MM.1S (cell line): ENCODE data around the gene RREB1.

ENCODE experiments used
- DNase-seq: peaks from one replicate; pipeline ENCODE4 v3.0.0-alpha.2; 2015
- H2AFZ ChIP-seq: fragments of 300-600 bp; sonication (generic); 2 replicates; pipeline ENCODE4 v1.6.0; 2016; ENCODE audit warnings: antibody characterized with exemption, low read length
- H3F3A ChIP-seq: fragments of 300-600 bp; sonication (generic); 2 replicates; pipeline ENCODE4 v1.6.1; 2016; ENCODE audit warnings: mild to moderate bottlenecking, antibody characterized with exemption, low read length, moderate library complexity, mixed read lengths; ENCODE audit not compliant: insufficient read depth
- H3K27ac ChIP-seq: fragments of 300-600 bp; sonication (generic); 2 replicates; pipeline ENCODE4 v1.5.1; 2016; ENCODE audit warnings: mild to moderate bottlenecking, low read length
- H3K27me3 ChIP-seq: fragments of 300-600 bp; sonication (generic); replicated peaks from 2 replicates; pipeline ENCODE4 v1.6.0; 2016; ENCODE audit warnings: low read length; ENCODE audit not compliant: insufficient read depth
- H3K36me3 ChIP-seq: fragments of 300-600 bp; sonication (generic); replicated peaks from 2 replicates; pipeline ENCODE4 v1.6.1; 2016; ENCODE audit warnings: mild to moderate bottlenecking, low read length, mixed read lengths; ENCODE audit not compliant: insufficient read depth
- H3K4me1 ChIP-seq: fragments of 300-600 bp; sonication (generic); 2 replicates; pipeline ENCODE4 v1.6.1; 2016; ENCODE audit warnings: low read length, mixed read lengths
- H3K4me2 ChIP-seq: fragments of 300-600 bp; sonication (generic); 2 replicates; pipeline ENCODE4 v1.6.0; 2016; ENCODE audit warnings: low read depth, low read length
- H3K4me3 ChIP-seq: fragments of 300-600 bp; sonication (generic); 2 replicates; pipeline ENCODE4 v1.5.1; 2016; ENCODE audit warnings: low read length, mixed read lengths
- H3K79me2 ChIP-seq: fragments of 300-600 bp; sonication (generic); 2 replicates; pipeline ENCODE4 v1.6.1; 2016; ENCODE audit warnings: mixed run types, low read length, mixed read lengths
- H3K9ac ChIP-seq: fragments of 300-600 bp; sonication (generic); 2 replicates; pipeline ENCODE4 v1.6.1; 2016; ENCODE audit warnings: low read length, mixed read lengths
- H3K9me2 ChIP-seq: fragments of 300-600 bp; sonication (generic); replicated peaks from 2 replicates; pipeline ENCODE4 v1.6.1; 2016; ENCODE audit warnings: mild to moderate bottlenecking, low read length, mixed read lengths; ENCODE audit not compliant: insufficient read depth
- H3K9me3 ChIP-seq: fragments of 300-600 bp; sonication (generic); replicated peaks from 2 replicates; pipeline ENCODE4 v1.6.1; 2016; ENCODE audit warnings: mild to moderate bottlenecking, low read length, mixed read lengths; ENCODE audit not compliant: insufficient read depth
- H4K20me1 ChIP-seq: fragments of 300-600 bp; sonication (generic); 2 replicates; pipeline ENCODE4 v1.6.1; 2016; ENCODE audit warnings: mild to moderate bottlenecking, low read length, moderate library complexity, mixed read lengths; ENCODE audit not compliant: insufficient read depth
- CTCF ChIP-seq: fragments of 300-600 bp; sonication (generic); IDR thresholded peaks from 2 replicates; pipeline ENCODE4 v1.5.1; 2016; ENCODE audit warnings: antibody characterized with exemption, low read length, mixed read lengths
- EZH2 ChIP-seq: fragments of 300-600 bp; sonication (generic); optimal IDR thresholded peaks from 2 replicates; pipeline ENCODE3; 2017; ENCODE audit warnings: low read depth, mild to moderate bottlenecking, antibody characterized with exemption, low read length, mixed read lengths
- EZH2phosphoT487 ChIP-seq: fragments of 300-600 bp; sonication (generic); IDR thresholded peaks from 2 replicates; pipeline ENCODE4 v1.6.1; 2018; ENCODE audit warnings: antibody characterized with exemption, low read length

Gene RREB1

GRCh38 chr6:7258231-7258763, 150.5 kb downstream of the RREB1 start:
- Histone ChIP-seq H2AFZ (no peak overlapping the region), H4K20me1 (no peaks in the 10 kb centered on the region), H3K79me2 (no peaks in the 10 kb centered on the region), H3K9me2 (no peaks in the 10 kb centered on the region), H3K4me1 (no peaks in the 10 kb centered on the region), H3K27me3 (peaks cover 11% of the 10 kb centered on the region), H3K27ac (no peak overlapping the region), H3F3A (no peaks in the 10 kb centered on the region), H3K36me3 (no peaks in the 10 kb centered on the region), H3K4me3 (no peak overlapping the region), H3K4me2 (no peak overlapping the region), H3K9ac (no peak overlapping the region), H3K9me3 (no peaks in the 10 kb centered on the region)
- DNase-seq, result no peak
- TF ChIP-seq EZH2phosphoT487, result no peak
- TF ChIP-seq EZH2, result no peak
- TF ChIP-seq CTCF, result no peak

- Histone ChIP-seq H3K9ac (no peak overlapping the region), H3K9me3 (no peaks in the 10 kb centered on the region), H3K27ac (no peak overlapping the region), H4K20me1 (no peaks in the 10 kb centered on the region), H3K27me3 (peaks cover 11% of the 10 kb centered on the region), H3K4me1 (no peaks in the 10 kb centered on the region), H3K4me3 (peak overlapping the region; percentile 55), H3K79me2 (no peaks in the 10 kb centered on the region), H2AFZ (peak overlapping the region; percentile 80), H3K4me2 (peak overlapping the region; percentile 82), H3F3A (no peaks in the 10 kb centered on the region), H3K9me2 (no peaks in the 10 kb centered on the region), H3K36me3 (no peaks in the 10 kb centered on the region)
- no peak for DNase-seq
- no peak for TF ChIP-seq CTCF
- TF ChIP-seq EZH2, result no peak
- no peak for TF ChIP-seq EZH2phosphoT487
Measured at GRCh38 chr6:7260291-7261031, 152.7 kb downstream of the RREB1 start.

- Histone ChIP-seq H3K79me2 (no peaks in the 10 kb centered on the region), H3K27me3 (peaks cover 11% of the 10 kb centered on the region), H3K9me3 (no peaks in the 10 kb centered on the region), H3K36me3 (no peaks in the 10 kb centered on the region), H3K4me3 (peak overlapping the region; percentile 55), H3K9me2 (no peaks in the 10 kb centered on the region), H3K4me1 (no peaks in the 10 kb centered on the region), H2AFZ (peak overlapping the region; percentile 80), H3F3A (no peaks in the 10 kb centered on the region), H4K20me1 (no peaks in the 10 kb centered on the region), H3K27ac (no peak overlapping the region), H3K4me2 (peak overlapping the region; percentile 82), H3K9ac (no peak overlapping the region; the same call in 1 of the 2 replicates)
- TF ChIP-seq EZH2phosphoT487 (no peak), EZH2 (no peak), CTCF (no peak)
- peak; percentile 14 for DNase-seq
Measured at GRCh38 chr6:7261032-7261841, 153.5 kb downstream of the RREB1 start.
